Renal cortical epithelial cell (primary cell): ENCODE data around the gene CRYBB3. TPM values are rescaled to one million over a fixed set of nuclear protein-coding genes. Genes with fewer than 3 reads are reported as not detected.
"Not testable (repeated sequence)": the region's sequence is repeated elsewhere in the genome, so short reads cannot be mapped to it uniquely, and the experiment has no call there.

Source experiments
- DNase-seq: peaks from one replicate; pipeline ENCODE4 v3.0.0-alpha.2; 2011; ENCODE audit warnings: low read depth
- total RNA-seq: library from RNA; depleted of rRNA; stranded (reverse); fragments of >200 nt; gene quantifications from 2 replicates; pipeline ENCODE4 v1.2.3, GENCODE V29; 2014

CRYBB3 gene
- total RNA-seq, 1 donor from 2014 or later, result not detected

GRCh38 chr22:25205847-25206246, 6.2 kb downstream of the CRYBB3 start:
- DNase-seq, result no peak

GRCh38 chr22:25206998-25207397, 7.3 kb downstream of the CRYBB3 start:
- no peak for DNase-seq

- DNase-seq, result no peak
Observed at GRCh38 chr22:25207553-25208157, 8.0 kb downstream of the CRYBB3 start.

GRCh38 chr22:25208328-25208727, 8.7 kb downstream of the CRYBB3 start:
- DNase-seq, result no peak

GRCh38 chr22:25208743-25209505, 9.3 kb downstream of the CRYBB3 start:
- DNase-seq, result no peak

- no peak for DNase-seq
Observed at GRCh38 chr22:25210793-25211192, 11.1 kb downstream of the CRYBB3 start.

GRCh38 chr22:25212337-25212736, 12.7 kb downstream of the CRYBB3 start:
- DNase-seq, result no peak

GRCh38 chr22:25213221-25213620, 13.6 kb downstream of the CRYBB3 start:
- no peak for DNase-seq

GRCh38 chr22:25216230-25216629, 16.6 kb downstream of the CRYBB3 start:
- no peak for DNase-seq

- no peak for DNase-seq
Observed at GRCh38 chr22:25219211-25219689, 19.6 kb downstream of the CRYBB3 start, which contains the start of gene CRYBB2. Gene CRYBB2, plus strand, starts transcription at chr22:25219639. Its CDS starts 1,791 bp downstream, at chr22:25221430.

- no peak for DNase-seq
Observed at GRCh38 chr22:25219948-25220442, 20.3 kb downstream of the CRYBB3 start.

- no peak for DNase-seq
Observed at GRCh38 chr22:25221790-25222189, 22.1 kb downstream of the CRYBB3 start.

- DNase-seq, result no peak
Observed at GRCh38 chr22:25223269-25223850, 23.7 kb downstream of the CRYBB3 start.

- no peak for DNase-seq
Observed at GRCh38 chr22:25228822-25229221, 29.2 kb downstream of the CRYBB3 start.

- DNase-seq, result not testable (repeated sequence)
Observed at GRCh38 chr22:25230760-25231159, 31.1 kb downstream of the CRYBB3 start.

GRCh38 chr22:25232301-25232700, 32.6 kb downstream of the CRYBB3 start:
- no peak for DNase-seq

- DNase-seq, result not testable (repeated sequence)
Observed at GRCh38 chr22:25233706-25234105, 34.0 kb downstream of the CRYBB3 start.

- DNase-seq, result peak; percentile 50
Observed at GRCh38 chr22:25235547-25236290, 36.1 kb downstream of the CRYBB3 start.

GRCh38 chr22:25236417-25236816, 36.8 kb downstream of the CRYBB3 start:
- DNase-seq, result no peak

GRCh38 chr22:25237503-25237902, 37.8 kb downstream of the CRYBB3 start:
- no peak for DNase-seq

- not testable (repeated sequence) for DNase-seq
Observed at GRCh38 chr22:25238058-25238457, 38.4 kb downstream of the CRYBB3 start.

GRCh38 chr22:25255169-25255568, 55.5 kb downstream of the CRYBB3 start:
- not testable (repeated sequence) for DNase-seq
